Gastrocnemius medialis (tissue), 4 donors: ENCODE data around the gene KRTAP10-4.

ENCODE experiments used
- CTCF ChIP-seq, 5 experiments: fragments of 450-650 bp in 3 of 5; fragments of 200-600 bp in 2 of 5; sonication (generic) in 2 of 5; IDR thresholded peaks in 4 of 5; conservative IDR thresholded peaks in 1 of 5; 1 replicate in 4 of 5; 2 replicates in 1 of 5; pipeline ENCODE4 v1.5.1; 2016 to 2019; ENCODE audit warnings: antibody characterized with exemption in 5 of 5, mild to moderate bottlenecking in 3 of 5, moderate library complexity in 3 of 5
- POLR2A ChIP-seq, 2 donors: fragments of 450-650 bp; IDR thresholded peaks; one replicate each; pipeline ENCODE4 v1.6.1; 2017; ENCODE audit warnings: antibody characterized with exemption in 2 of 2, mild to moderate bottlenecking in 2 of 2, moderate library complexity in 2 of 2

GRCh38 chr21:44544566-44544965 lies 29.0 kb upstream of the KRTAP10-4 start:
- TF ChIP-seq CTCF (IDR thresholded peaks at IDR 0.05 in 4 of 5, conservative IDR thresholded peaks at IDR 0.05 in 1 of 5): no peak
- no peak for TF ChIP-seq POLR2A (IDR thresholded peaks at IDR 0.05)
